SU-DHL-6 (cell line): ENCODE data around the gene CRISP3.
"Not testable (repeated sequence)": the region's sequence is repeated elsewhere in the genome, so short reads cannot be mapped to it uniquely, and the experiment has no call there.

Experiments used
- H2AFZ ChIP-seq: fragments of 200-600 bp; sonication (generic); 2 replicates; pipeline ENCODE4 v1.6.1; 2014; ENCODE audit warnings: low read depth, mild to moderate bottlenecking, moderate library complexity, mixed read lengths, antibody characterized with exemption, low read length; ENCODE audit not compliant: severe bottlenecking
- H3F3A ChIP-seq: fragments of 200-600 bp; shearing (Covaris generic); 2 replicates; pipeline ENCODE4 v1.6.0; 2016; ENCODE audit warnings: antibody characterized with exemption, mild to moderate bottlenecking; ENCODE audit not compliant: insufficient read depth
- H3K27ac ChIP-seq: fragments of 200-600 bp; sonication (generic); 2 replicates; pipeline ENCODE4 v1.5.1; 2016; ENCODE audit warnings: low read depth, mild to moderate bottlenecking, low read length, moderate library complexity, mixed read lengths
- H3K27me3 ChIP-seq: fragments of 200-600 bp; sonication (generic), shearing (Covaris generic); 2 replicates; pipeline ENCODE4 v1.6.0; 2014; ENCODE audit warnings: mild to moderate bottlenecking, low read length
- H3K36me3 ChIP-seq: fragments of 200-600 bp; sonication (generic); 2 replicates; pipeline ENCODE4 v1.6.1; 2014; ENCODE audit warnings: mild to moderate bottlenecking, low read length, mixed read lengths
- H3K4me2 ChIP-seq: fragments of 300-600, 200-600 bp; shearing (Covaris generic), sonication (generic); 2 replicates; pipeline ENCODE4 v1.6.0; 2014; ENCODE audit warnings: low read length, low read depth, mild to moderate bottlenecking; ENCODE audit not compliant: poor library complexity, severe bottlenecking
- H3K4me3 ChIP-seq: fragments of 200-600 bp; sonication (generic); 2 replicates; pipeline ENCODE4 v1.5.1; 2014; ENCODE audit warnings: antibody characterized with exemption, low read length, mild to moderate bottlenecking, mixed read lengths; ENCODE audit not compliant: insufficient read depth, poor library complexity, severe bottlenecking
- H3K79me2 ChIP-seq: fragments of 200-600 bp; sonication (generic); 2 replicates; pipeline ENCODE4 v1.6.1; 2014; ENCODE audit warnings: mild to moderate bottlenecking, low read length, moderate library complexity; ENCODE audit not compliant: insufficient read depth
- H3K9ac ChIP-seq: fragments of 200-600 bp; sonication (generic); 2 replicates; pipeline ENCODE4 v1.7.0; 2014; ENCODE audit warnings: mild to moderate bottlenecking, low read length
- H3K9me2 ChIP-seq: fragments of 200-600 bp; sonication (generic); replicated peaks from 2 replicates; pipeline ENCODE4 v1.6.1; 2014; ENCODE audit warnings: low read length; ENCODE audit not compliant: insufficient read depth
- H3K9me3 ChIP-seq: fragments of 200-600 bp; sonication (generic); 2 replicates; pipeline ENCODE4 v1.6.1; 2014; ENCODE audit warnings: low read length, mixed read lengths; ENCODE audit not compliant: insufficient read depth
- H4K20me1 ChIP-seq: fragments of 200-600 bp; sonication (generic); 2 replicates; pipeline ENCODE4 v1.6.1; 2014; ENCODE audit warnings: low read depth, mild to moderate bottlenecking, antibody characterized with exemption, low read length, moderate library complexity, mixed read lengths
- CTCF ChIP-seq: fragments of 200-600 bp; sonication (generic); IDR thresholded peaks from one replicate; pipeline ENCODE4 v1.5.1; 2017; ENCODE audit warnings: antibody characterized with exemption, mild to moderate bottlenecking, low read length, moderate library complexity; ENCODE audit not compliant: insufficient read depth, poor library complexity, severe bottlenecking
- EZH2phosphoT487 ChIP-seq: fragments of 200-600 bp; sonication (generic), shearing (Covaris generic); conservative IDR thresholded peaks from 2 replicates; pipeline ENCODE4 v1.6.1; 2018; ENCODE audit warnings: mild to moderate bottlenecking, antibody characterized with exemption, low read length, moderate library complexity, mixed read lengths

The CRISP3 gene

GRCh38 chr6:49736017-49736508 is 8.1 kb downstream of the CRISP3 start:
- Histone ChIP-seq H3K9me2 (no peaks in the 10 kb centered on the region), H3K36me3 (no peaks in the 10 kb centered on the region), H3K27me3 (peaks cover 4% of the 10 kb centered on the region; the same call in 1 of the 2 replicates), H3K79me2 (no peaks in the 10 kb centered on the region), H2AFZ (no peak overlapping the region), H3K27ac (no peak overlapping the region), H3F3A (no peaks in the 10 kb centered on the region), H4K20me1 (0 out of 2 replicates have a peak, but pooled peaks cover 3% of the 10 kb centered on the region), H3K9me3 (no peaks in the 10 kb centered on the region), H3K9ac (no peak overlapping the region), H3K4me3 (no peak overlapping the region), H3K4me2 (no peak overlapping the region)
- TF ChIP-seq EZH2phosphoT487 (no peak), CTCF (no peak)

- Histone ChIP-seq H3K36me3 (no peaks in the 10 kb centered on the region), H3K9me3 (no peaks in the 10 kb centered on the region), H3F3A (no peaks in the 10 kb centered on the region), H4K20me1 (no peaks in the 10 kb centered on the region), H3K79me2 (no peaks in the 10 kb centered on the region), H3K4me3 (no peak overlapping the region), H3K9me2 (no peaks in the 10 kb centered on the region; the same call in 1 of the 2 replicates), H3K27me3 (peaks cover 4% of the 10 kb centered on the region; the same call in 1 of the 2 replicates), H3K9ac (no peak overlapping the region), H3K4me2 (no peak overlapping the region), H2AFZ (no peak overlapping the region), H3K27ac (no peak overlapping the region)
- TF ChIP-seq CTCF, result no peak
- no peak for TF ChIP-seq EZH2phosphoT487
These were observed 10.5 kb downstream of the CRISP3 start for GRCh38 chr6:49733680-49734079.

- H3K27me3 ChIP-seq, result peaks cover 4% of the 10 kb centered on the region; the same call in 1 of the 2 replicates
- H4K20me1 ChIP-seq, result no peaks in the 10 kb centered on the region
- H3K4me2 ChIP-seq, result no peak overlapping the region
- no peak overlapping the region for H3K9ac ChIP-seq
- no peaks in the 10 kb centered on the region for H3K79me2 ChIP-seq
- no peaks in the 10 kb centered on the region for H3K36me3 ChIP-seq
- H3K9me3 ChIP-seq, result no peaks in the 10 kb centered on the region
- H3F3A ChIP-seq, result no peaks in the 10 kb centered on the region
- H3K4me3 ChIP-seq, result no peak overlapping the region
- H3K27ac ChIP-seq, result no peak overlapping the region
- peaks cover 4% of the 10 kb centered on the region; the same call in 1 of the 2 replicates for H3K9me2 ChIP-seq
- H2AFZ ChIP-seq, result no peak overlapping the region
- TF ChIP-seq EZH2phosphoT487 (no peak), CTCF (no peak)
These were observed 11.4 kb downstream of the CRISP3 start for GRCh38 chr6:49732781-49733180.

GRCh38 chr6:49730251-49730650 is 13.9 kb downstream of the CRISP3 start:
- TF ChIP-seq EZH2phosphoT487, result no peak
- no peak for TF ChIP-seq CTCF
- peaks cover 5% of the 10 kb centered on the region; the same call in 1 of the 2 replicates for H3K9me2 ChIP-seq
- H3K27ac ChIP-seq, result no peak overlapping the region
- H3K9ac ChIP-seq, result no peak overlapping the region
- H2AFZ ChIP-seq, result no peak overlapping the region
- H3K79me2 ChIP-seq, result no peaks in the 10 kb centered on the region
- no peaks in the 10 kb centered on the region for H3F3A ChIP-seq
- no peak overlapping the region for H3K4me2 ChIP-seq
- no peaks in the 10 kb centered on the region for H3K36me3 ChIP-seq
- H3K27me3 ChIP-seq, result 0 out of 2 replicates have a peak, but pooled peaks cover 3% of the 10 kb centered on the region
- no peaks in the 10 kb centered on the region for H3K9me3 ChIP-seq
- no peaks in the 10 kb centered on the region for H4K20me1 ChIP-seq
- H3K4me3 ChIP-seq, result no peak overlapping the region

- not testable (repeated sequence) for H3K9me2 ChIP-seq
These were observed 20.3 kb downstream of the CRISP3 start for GRCh38 chr6:49723917-49724316.

More at GRCh38 chr6:49723917-49724316, 20.3 kb downstream of the CRISP3 start:
- H3K36me3 ChIP-seq, H2AFZ ChIP-seq, H3F3A ChIP-seq, H3K9me3 ChIP-seq, H3K4me3 ChIP-seq, H4K20me1 ChIP-seq, H3K79me2 ChIP-seq, H3K27ac ChIP-seq, H3K9ac ChIP-seq, H3K27me3 ChIP-seq, H3K4me2 ChIP-seq: not testable (repeated sequence)
